ENCODE measurements around the gene LMNB1. TPM values are rescaled to one million over a fixed set of nuclear protein-coding genes. Genes with fewer than 3 reads are reported as not detected.
"Not testable (repeated sequence)": the region's sequence is repeated elsewhere in the genome, so short reads cannot be mapped to it uniquely, and the experiment has no call there.

LMNB1 gene
- total RNA-seq, 1 experiment from 2014 or later = 31.6 TPM

- Mint-ChIP-seq H3K4me3 (ENCODE audit: unreplicated experiment) (no peak overlapping the region), H3K9me3 (ENCODE audit: unreplicated experiment) (no peaks in the 10 kb centered on the region), H3K4me1 (ENCODE audit: insufficient read depth, unreplicated experiment) (no peaks in the 10 kb centered on the region), H3K27me3 (ENCODE audit: insufficient read depth, unreplicated experiment) (no peaks in the 10 kb centered on the region), H3K27ac (ENCODE audit: low read depth, unreplicated experiment) (no peak overlapping the region), H3K36me3 (ENCODE audit: insufficient read depth, unreplicated experiment) (no peaks in the 10 kb centered on the region)
- TF ChIP-seq CTCF (IDR thresholded peaks at IDR 0.05; ENCODE audit: unreplicated experiment) = no peak
- intact Hi-C loops (cut with micrococcal nuclease) = loop anchor here (1.0 kb wide), 1 partner anchor 37 kb away; no protein-coding TSS in a partner anchor
- DNase-seq (ENCODE audit: unreplicated experiment) = no peak
- ChIA-PET POLR2A (no interaction called here), CTCF (no interaction called here)
- BruUV-seq (replicated peaks) = no TSS peak
Observed at GRCh38 chr5:126852841-126853271, 75.9 kb downstream of the LMNB1 start.

- CTCF ChIA-PET; H3K9me3 Mint-ChIP-seq (ENCODE audit: unreplicated experiment): not testable (repeated sequence)
Observed at GRCh38 chr5:126853541-126854307, 76.8 kb downstream of the LMNB1 start.

DNA sequence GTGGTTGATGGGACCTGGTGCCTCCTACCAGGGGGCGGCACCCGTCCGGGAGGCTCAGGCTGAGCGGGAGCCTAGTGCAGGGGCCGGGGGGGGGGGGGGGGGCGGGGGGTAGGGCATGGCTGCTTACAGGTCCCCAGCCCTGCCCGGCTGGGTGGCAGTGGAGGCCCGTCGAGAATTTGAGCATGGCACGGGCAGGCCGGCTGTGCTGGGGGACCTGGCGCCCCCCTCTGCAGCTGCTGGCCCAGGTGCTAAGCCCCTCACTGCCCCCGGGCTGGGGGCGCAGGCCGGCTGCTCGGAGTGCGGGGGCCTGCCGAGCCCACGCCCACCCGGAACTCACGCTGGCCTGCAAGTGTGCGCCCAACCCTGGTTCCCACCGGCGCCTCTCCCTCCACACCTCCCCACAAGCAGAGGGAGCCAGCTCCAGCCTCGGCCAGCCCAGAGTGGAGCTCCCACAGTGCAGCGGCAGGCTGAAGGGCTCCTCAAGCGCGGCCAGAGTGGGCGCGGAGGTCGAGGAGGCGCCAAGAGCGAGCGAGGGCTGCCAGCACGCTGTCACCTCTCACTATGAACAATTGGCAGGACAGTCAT, 77.7 kb downstream of the LMNB1 start:
- Mint-ChIP-seq H3K9me3 (ENCODE audit: unreplicated experiment) (no peaks in the 10 kb centered on the region), H3K4me1 (ENCODE audit: insufficient read depth, unreplicated experiment) (no peaks in the 10 kb centered on the region), H3K27me3 (ENCODE audit: insufficient read depth, unreplicated experiment) (no peaks in the 10 kb centered on the region), H3K27ac (ENCODE audit: low read depth, unreplicated experiment) (no peak overlapping the region), H3K36me3 (ENCODE audit: insufficient read depth, unreplicated experiment) (no peaks in the 10 kb centered on the region), H3K4me3 (ENCODE audit: unreplicated experiment) (no peak overlapping the region)
- no peak for DNase-seq (ENCODE audit: unreplicated experiment)
- ChIA-PET POLR2A (no interaction called here), CTCF (interaction anchor here (0.6 kb wide), 1 partner anchor 405 kb away, joined by 3 read pairs; no protein-coding TSS in a partner anchor)
- BruUV-seq (replicated peaks) = no TSS peak
- TF ChIP-seq CTCF (IDR thresholded peaks at IDR 0.05; ENCODE audit: unreplicated experiment) = no peak
- intact Hi-C loops (cut with micrococcal nuclease) = no loop called here

More at GRCh38 chr5:126853541-126854307, 76.8 kb downstream of the LMNB1 start:
- POLR2A ChIA-PET; H3K36me3 Mint-ChIP-seq (ENCODE audit: insufficient read depth, unreplicated experiment); H3K27me3 Mint-ChIP-seq (ENCODE audit: insufficient read depth, unreplicated experiment); BruUV-seq (replicated peaks); H3K4me1 Mint-ChIP-seq (ENCODE audit: insufficient read depth, unreplicated experiment); DNase-seq (ENCODE audit: unreplicated experiment); H3K27ac Mint-ChIP-seq (ENCODE audit: low read depth, unreplicated experiment); intact Hi-C loops (cut with micrococcal nuclease); H3K4me3 Mint-ChIP-seq (ENCODE audit: unreplicated experiment): not testable (repeated sequence)

DNA sequence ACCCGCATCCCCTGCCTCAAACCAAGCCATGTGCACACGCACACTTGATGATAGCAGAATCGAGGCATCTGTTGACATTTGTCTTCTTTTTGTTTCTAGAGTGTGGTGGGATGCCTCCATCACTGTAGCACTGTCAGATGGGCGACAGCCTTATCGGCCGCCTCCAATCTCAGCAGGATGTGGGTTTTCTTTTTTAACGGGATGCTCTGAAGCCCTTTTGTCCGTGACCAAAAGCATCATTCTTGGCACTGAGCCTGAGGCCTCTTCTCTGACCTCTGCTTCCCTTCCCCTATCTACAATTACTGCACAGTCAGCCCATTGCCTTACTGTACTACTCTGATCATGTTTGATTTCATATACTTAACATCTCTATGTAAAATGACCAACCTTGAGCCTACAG, 78.3 kb downstream of the LMNB1 start:
- no peaks in the 10 kb centered on the region for H3K4me1 Mint-ChIP-seq (ENCODE audit: insufficient read depth, unreplicated experiment)
- no TSS peak for BruUV-seq (replicated peaks)
- ChIA-PET CTCF (interaction anchor here (0.6 kb wide), 1 partner anchor 404 kb away, joined by 3 read pairs; no protein-coding TSS in a partner anchor), POLR2A (no interaction called here)
- no peak overlapping the region for H3K27ac Mint-ChIP-seq (ENCODE audit: low read depth, unreplicated experiment)
- no peak for TF ChIP-seq CTCF (IDR thresholded peaks at IDR 0.05; ENCODE audit: unreplicated experiment)
- DNase-seq (ENCODE audit: unreplicated experiment) = no peak
- no peaks in the 10 kb centered on the region for H3K27me3 Mint-ChIP-seq (ENCODE audit: insufficient read depth, unreplicated experiment)
- intact Hi-C loops (cut with micrococcal nuclease) = no loop called here
- H3K9me3 Mint-ChIP-seq (ENCODE audit: unreplicated experiment) = no peaks in the 10 kb centered on the region
- H3K36me3 Mint-ChIP-seq (ENCODE audit: insufficient read depth, unreplicated experiment) = no peaks in the 10 kb centered on the region
- no peak overlapping the region for H3K4me3 Mint-ChIP-seq (ENCODE audit: unreplicated experiment)
